ENCODE data around the gene CELSR1. TPM values are rescaled to one million over a fixed set of nuclear protein-coding genes. Genes with fewer than 3 reads are reported as not detected.

CELSR1 gene
- total RNA-seq, 2 donors from 2014 or later = 24.2 to 38.2 TPM

- no peak overlapping the region for H3K27ac ChIP-seq
- no peak for DNase-seq (ENCODE audit: low spot score)
- no peaks in the 10 kb centered on the region for H3K27me3 ChIP-seq (replicated peaks; ENCODE audit: insufficient read depth)
- TF ChIP-seq CTCF (IDR thresholded peaks at IDR 0.05) (no peak), POLR2A (IDR thresholded peaks at IDR 0.05) (no peak), POLR2AphosphoS5 (IDR thresholded peaks at IDR 0.05) (no peak)
- H3K4me3 ChIP-seq = no peak overlapping the region
- H3K36me3 ChIP-seq = peaks cover 5 to 16% of the 10 kb centered on the region in 2 donors
- 69% methylated on average over 6 of the region's 6 CpGs for WGBS
- intact Hi-C loops (cut with DNase I) = no loop called here
- H3K9me3 ChIP-seq = no peaks in the 10 kb centered on the region
- H3K4me1 ChIP-seq (replicated peaks) = no peaks in the 10 kb centered on the region
Observed at GRCh38 chr22:46349681-46350080, 187.7 kb downstream of the CELSR1 start.

GRCh38 chr22:46349238-46349637 lies 188.2 kb downstream of the CELSR1 start:
- no peak overlapping the region for H3K4me3 ChIP-seq
- no peaks in the 10 kb centered on the region for H3K4me1 ChIP-seq (replicated peaks)
- H3K9me3 ChIP-seq = no peaks in the 10 kb centered on the region
- no peaks in the 10 kb centered on the region for H3K27me3 ChIP-seq (replicated peaks; ENCODE audit: insufficient read depth)
- peaks cover 5 to 16% of the 10 kb centered on the region in 2 donors for H3K36me3 ChIP-seq
- H3K27ac ChIP-seq = no peak overlapping the region
- 81% methylated on average over 18 of the region's 18 CpGs for WGBS
- intact Hi-C loops (cut with DNase I) = no loop called here
- TF ChIP-seq POLR2AphosphoS5 (IDR thresholded peaks at IDR 0.05) (no peak), CTCF (IDR thresholded peaks at IDR 0.05) (no peak), POLR2A (IDR thresholded peaks at IDR 0.05) (no peak)
- DNase-seq (ENCODE audit: low spot score) = no peak

GRCh38 chr22:46348099-46348695 lies 189.2 kb downstream of the CELSR1 start:
- no peaks in the 10 kb centered on the region for H3K4me1 ChIP-seq (replicated peaks)
- WGBS = 93% methylated on average over 15 of the region's 15 CpGs
- intact Hi-C loops (cut with DNase I) = no loop called here
- H3K4me3 ChIP-seq = no peak overlapping the region
- no peak overlapping the region for H3K27ac ChIP-seq
- DNase-seq (ENCODE audit: low spot score) = no peak
- H3K36me3 ChIP-seq = peaks cover 8 to 16% of the 10 kb centered on the region in 2 donors
- no peaks in the 10 kb centered on the region for H3K27me3 ChIP-seq (replicated peaks; ENCODE audit: insufficient read depth)
- H3K9me3 ChIP-seq = no peaks in the 10 kb centered on the region
- TF ChIP-seq CTCF (IDR thresholded peaks at IDR 0.05) (no peak), POLR2AphosphoS5 (IDR thresholded peaks at IDR 0.05) (no peak), POLR2A (IDR thresholded peaks at IDR 0.05) (no peak)

GRCh38 chr22:46347646-46348045 lies 189.8 kb downstream of the CELSR1 start:
- Histone ChIP-seq H3K27me3 (replicated peaks; ENCODE audit: insufficient read depth) (no peaks in the 10 kb centered on the region), H3K36me3 (peaks cover 8 to 15% of the 10 kb centered on the region in 2 donors), H3K27ac (no peak overlapping the region), H3K4me3 (no peak overlapping the region), H3K4me1 (replicated peaks) (no peaks in the 10 kb centered on the region), H3K9me3 (no peaks in the 10 kb centered on the region)
- intact Hi-C loops (cut with DNase I) = no loop called here
- DNase-seq (ENCODE audit: low spot score) = no peak
- 88% methylated on average over 12 of the region's 12 CpGs for WGBS
- TF ChIP-seq CTCF (IDR thresholded peaks at IDR 0.05) (no peak), POLR2AphosphoS5 (IDR thresholded peaks at IDR 0.05) (no peak), POLR2A (IDR thresholded peaks at IDR 0.05) (no peak)

- 86% methylated on average over 19 of the region's 19 CpGs for WGBS
- no peak for DNase-seq (ENCODE audit: low spot score)
- intact Hi-C loops (cut with DNase I) = no loop called here
- Histone ChIP-seq H3K9me3 (no peaks in the 10 kb centered on the region), H3K4me3 (no peak overlapping the region), H3K4me1 (replicated peaks) (no peaks in the 10 kb centered on the region), H3K36me3 (peaks cover 8 to 9% of the 10 kb centered on the region in 2 donors), H3K27ac (no peak overlapping the region), H3K27me3 (replicated peaks; ENCODE audit: insufficient read depth) (no peaks in the 10 kb centered on the region)
- no peak for TF ChIP-seq POLR2AphosphoS5 (IDR thresholded peaks at IDR 0.05)
- TF ChIP-seq POLR2A (IDR thresholded peaks at IDR 0.05) = no peak
- no peak for TF ChIP-seq CTCF (IDR thresholded peaks at IDR 0.05)
Observed at GRCh38 chr22:46346680-46347405, 190.6 kb downstream of the CELSR1 start.
